ENCODE results near the gene CEMIP2.

CEMIP2 gene

DNA sequence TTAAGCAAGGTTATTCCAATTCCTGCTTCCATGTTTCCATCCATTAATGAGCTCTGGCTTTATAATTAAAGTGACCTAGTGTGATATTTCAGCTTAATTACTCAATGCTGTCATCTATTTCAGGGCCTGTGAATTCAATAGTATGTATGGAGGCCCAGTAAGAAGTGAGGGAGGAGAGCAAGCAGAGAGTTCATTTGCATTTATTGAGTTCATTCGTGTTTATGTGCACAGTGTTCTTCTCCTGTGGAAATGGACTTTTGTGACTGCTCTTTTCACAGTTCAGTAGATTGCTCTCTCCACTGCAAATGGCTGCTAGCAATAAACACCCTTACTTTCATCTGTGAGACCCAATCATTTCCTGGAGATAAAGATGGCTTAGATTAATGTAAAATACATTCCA lies 130.9 kb downstream of the CEMIP2 start:
- no peak for DNase-seq

- no peak for DNase-seq
Observed at GRCh38 chr9:71636143-71636839, 132.0 kb downstream of the CEMIP2 start.

DNA sequence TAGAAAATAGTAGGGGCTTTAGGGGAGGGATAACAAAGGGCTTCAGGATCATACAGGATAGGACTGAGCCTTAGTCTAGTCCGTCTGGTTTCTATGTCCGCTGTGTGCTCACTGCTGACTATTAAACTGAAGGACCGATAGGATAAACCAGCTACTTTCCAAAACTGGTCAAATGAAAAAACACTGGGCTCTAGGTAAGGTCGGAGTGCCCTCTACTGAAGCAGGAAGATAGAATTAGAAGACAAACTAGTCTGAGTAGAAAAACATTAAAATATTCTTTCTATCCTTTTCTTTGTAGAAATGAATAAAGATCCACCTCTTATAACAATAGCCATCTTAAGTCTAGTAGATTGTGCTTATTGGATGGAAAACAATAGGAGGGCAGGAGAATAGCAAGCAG lies 133.6 kb downstream of the CEMIP2 start:
- no peak for DNase-seq

Data from DMS153 (cell line).